ENCODE measurements around the gene NOMO2.
"Not testable (repeated sequence)": the region's sequence is repeated elsewhere in the genome, so short reads cannot be mapped to it uniquely, and the experiment has no call there.

Gene NOMO2, protein sequence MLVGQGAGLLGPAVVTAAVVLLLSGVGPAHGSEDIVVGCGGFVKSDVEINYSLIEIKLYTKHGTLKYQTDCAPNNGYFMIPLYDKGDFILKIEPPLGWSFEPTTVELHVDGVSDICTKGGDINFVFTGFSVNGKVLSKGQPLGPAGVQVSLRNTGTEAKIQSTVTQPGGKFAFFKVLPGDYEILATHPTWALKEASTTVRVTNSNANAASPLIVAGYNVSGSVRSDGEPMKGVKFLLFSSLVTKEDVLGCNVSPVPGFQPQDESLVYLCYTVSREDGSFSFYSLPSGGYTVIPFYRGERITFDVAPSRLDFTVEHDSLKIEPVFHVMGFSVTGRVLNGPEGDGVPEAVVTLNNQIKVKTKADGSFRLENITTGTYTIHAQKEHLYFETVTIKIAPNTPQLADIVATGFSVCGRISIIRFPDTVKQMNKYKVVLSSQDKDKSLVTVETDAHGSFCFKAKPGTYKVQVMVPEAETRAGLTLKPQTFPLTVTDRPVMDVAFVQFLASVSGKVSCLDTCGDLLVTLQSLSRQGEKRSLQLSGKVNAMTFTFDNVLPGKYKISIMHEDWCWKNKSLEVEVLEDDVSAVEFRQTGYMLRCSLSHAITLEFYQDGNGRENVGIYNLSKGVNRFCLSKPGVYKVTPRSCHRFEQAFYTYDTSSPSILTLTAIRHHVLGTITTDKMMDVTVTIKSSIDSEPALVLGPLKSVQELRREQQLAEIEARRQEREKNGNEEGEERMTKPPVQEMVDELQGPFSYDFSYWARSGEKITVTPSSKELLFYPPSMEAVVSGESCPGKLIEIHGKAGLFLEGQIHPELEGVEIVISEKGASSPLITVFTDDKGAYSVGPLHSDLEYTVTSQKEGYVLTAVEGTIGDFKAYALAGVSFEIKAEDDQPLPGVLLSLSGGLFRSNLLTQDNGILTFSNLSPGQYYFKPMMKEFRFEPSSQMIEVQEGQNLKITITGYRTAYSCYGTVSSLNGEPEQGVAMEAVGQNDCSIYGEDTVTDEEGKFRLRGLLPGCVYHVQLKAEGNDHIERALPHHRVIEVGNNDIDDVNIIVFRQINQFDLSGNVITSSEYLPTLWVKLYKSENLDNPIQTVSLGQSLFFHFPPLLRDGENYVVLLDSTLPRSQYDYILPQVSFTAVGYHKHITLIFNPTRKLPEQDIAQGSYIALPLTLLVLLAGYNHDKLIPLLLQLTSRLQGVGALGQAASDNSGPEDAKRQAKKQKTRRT

DNA sequence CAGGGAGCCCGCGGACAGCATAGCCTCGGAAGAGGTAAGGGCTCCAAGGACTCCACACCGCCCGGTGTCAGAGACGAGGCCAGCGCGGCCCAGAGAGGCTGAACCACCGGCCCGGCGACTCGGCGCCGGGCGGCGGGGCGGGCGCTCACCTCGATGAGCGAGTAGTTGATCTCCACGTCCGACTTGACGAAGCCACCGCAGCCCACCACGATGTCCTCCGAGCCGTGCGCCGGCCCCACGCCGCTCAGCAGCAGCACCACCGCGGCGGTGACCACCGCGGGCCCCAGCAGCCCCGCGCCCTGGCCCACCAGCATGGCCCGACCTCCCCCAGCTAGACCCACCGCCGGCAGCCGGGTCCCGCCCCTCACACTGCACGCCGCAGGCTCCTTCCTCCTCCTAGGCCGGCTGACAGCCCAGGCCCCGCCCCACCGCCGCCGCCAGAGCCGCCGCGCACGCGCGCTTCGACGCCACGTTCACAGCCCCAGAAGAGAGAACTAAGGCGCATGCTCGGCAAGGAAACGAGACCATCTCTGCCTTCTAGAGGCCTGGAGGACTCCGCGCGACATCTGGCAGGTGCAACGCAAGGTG, at the start of gene NOMO2:
NOMO2 (minus strand) TSS at position 371 of the 588 bp plus-strand sequence; CDS start at position 314, 57 bp downstream.
- not testable (repeated sequence) for H3K4me1 ChIP-seq (ENCODE audit: insufficient read depth, low read length); H3K9me3 ChIP-seq (ENCODE audit: insufficient read depth, low read depth, low read length); H3K27ac ChIP-seq (ENCODE audit: low read length); H3K36me3 ChIP-seq (ENCODE audit: insufficient read depth, low read depth, low read length); H3K27me3 ChIP-seq (ENCODE audit: insufficient read depth, low read length)
- H3K4me3 ChIP-seq (ENCODE audit: low read length): peak within 1 kb of the TSS; percentile 61
- peak within 1 kb of the TSS; percentile 53; the same call in 1 of the 2 replicates for H3K9ac ChIP-seq (ENCODE audit: low read depth, low read length)

DNA sequence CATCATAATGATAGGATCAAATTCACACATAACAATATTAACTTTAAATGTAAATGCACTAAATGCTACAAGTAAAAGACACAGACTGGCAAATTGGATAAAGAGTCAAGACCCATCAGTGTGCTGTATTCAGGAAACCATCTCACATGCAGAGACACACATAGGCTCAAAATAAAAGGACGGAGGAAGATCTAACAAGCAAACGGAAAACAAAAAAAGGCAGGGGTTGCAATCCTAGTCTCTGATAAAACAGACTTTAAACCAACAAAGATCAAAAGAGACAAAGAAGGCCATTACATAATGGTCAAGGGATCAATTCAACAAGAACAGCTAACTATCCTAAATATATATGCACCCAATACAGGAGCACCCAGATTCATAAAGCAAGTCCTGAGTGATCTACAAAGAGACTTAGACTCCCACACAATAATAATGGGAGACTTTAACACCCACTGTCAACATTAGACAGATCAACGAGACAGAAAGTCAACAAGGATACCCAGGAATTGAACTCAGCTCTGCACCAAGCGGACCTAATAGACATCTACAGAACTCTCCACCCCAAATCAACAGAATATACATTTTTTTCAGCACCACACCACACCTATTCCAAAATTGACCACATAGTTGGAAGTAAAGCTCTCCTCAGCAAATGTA, 48.4 kb upstream of the NOMO2 start:
- H3K9me3 ChIP-seq (ENCODE audit: insufficient read depth, low read depth, low read length); H3K4me1 ChIP-seq (ENCODE audit: insufficient read depth, low read length); H3K27me3 ChIP-seq (ENCODE audit: insufficient read depth, low read length); H3K4me3 ChIP-seq (ENCODE audit: low read length); H3K9ac ChIP-seq (ENCODE audit: low read depth, low read length); H3K27ac ChIP-seq (ENCODE audit: low read length); H3K36me3 ChIP-seq (ENCODE audit: insufficient read depth, low read depth, low read length): not testable (repeated sequence)

DNA sequence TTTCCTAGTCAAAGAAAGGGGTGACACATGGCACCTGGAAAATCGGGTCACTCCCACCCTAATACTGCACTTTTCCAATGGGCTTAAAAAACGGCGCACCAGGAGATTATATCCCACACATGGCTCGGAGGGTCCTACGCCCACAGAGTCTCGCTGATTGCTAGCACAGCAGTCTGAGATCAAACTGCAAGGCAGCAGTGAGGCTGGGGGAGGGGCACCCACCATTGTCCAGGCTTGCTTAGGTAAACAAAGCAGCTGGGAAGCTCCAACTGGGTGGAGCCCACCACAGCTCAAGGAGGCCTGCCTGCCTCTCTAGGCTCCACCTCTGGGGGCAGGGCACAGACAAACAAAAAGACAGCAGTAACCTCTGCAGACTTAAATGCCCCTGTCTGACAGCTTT, 46.4 kb upstream of the NOMO2 start:
- not testable (repeated sequence) for H3K27me3 ChIP-seq (ENCODE audit: insufficient read depth, low read length); H3K4me3 ChIP-seq (ENCODE audit: low read length); H3K4me1 ChIP-seq (ENCODE audit: insufficient read depth, low read length); H3K27ac ChIP-seq (ENCODE audit: low read length); H3K9ac ChIP-seq (ENCODE audit: low read depth, low read length); H3K9me3 ChIP-seq (ENCODE audit: insufficient read depth, low read depth, low read length); H3K36me3 ChIP-seq (ENCODE audit: insufficient read depth, low read depth, low read length)

DNA sequence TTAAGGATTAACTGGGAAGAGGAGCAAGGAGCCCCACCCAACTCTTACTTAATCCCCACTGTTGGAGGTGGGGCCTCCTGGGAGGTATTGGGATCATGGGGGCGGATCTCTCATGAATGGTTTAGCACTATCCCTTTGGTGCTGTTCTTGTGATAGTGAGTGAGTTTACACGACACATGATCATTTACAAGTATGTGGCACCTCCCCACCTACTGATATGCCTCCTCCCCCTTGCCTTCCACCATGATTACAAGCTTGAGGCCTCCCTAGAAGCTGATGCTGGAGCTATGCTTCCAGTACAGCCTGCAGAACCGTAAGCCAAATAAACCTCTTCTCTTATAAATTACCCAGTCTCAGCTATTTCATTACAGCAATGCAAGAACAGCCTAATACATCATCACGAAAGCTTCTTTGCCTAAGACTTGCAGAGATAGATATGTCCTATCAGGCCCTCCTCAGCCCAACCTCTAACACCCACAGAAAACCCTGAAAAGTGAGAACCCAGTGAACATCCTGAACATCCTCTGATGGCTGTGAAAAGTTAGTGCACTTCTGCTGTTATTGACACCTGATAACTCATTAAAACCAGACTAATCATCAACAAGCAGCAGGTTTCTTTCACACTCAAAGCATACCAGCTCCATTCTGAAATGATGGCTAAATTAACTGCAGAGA, 41.8 kb upstream of the NOMO2 start:
- not testable (repeated sequence) for H3K27ac ChIP-seq (ENCODE audit: low read length); H3K36me3 ChIP-seq (ENCODE audit: insufficient read depth, low read depth, low read length); H3K27me3 ChIP-seq (ENCODE audit: insufficient read depth, low read length); H3K4me3 ChIP-seq (ENCODE audit: low read length); H3K9ac ChIP-seq (ENCODE audit: low read depth, low read length); H3K9me3 ChIP-seq (ENCODE audit: insufficient read depth, low read depth, low read length); H3K4me1 ChIP-seq (ENCODE audit: insufficient read depth, low read length)

DNA sequence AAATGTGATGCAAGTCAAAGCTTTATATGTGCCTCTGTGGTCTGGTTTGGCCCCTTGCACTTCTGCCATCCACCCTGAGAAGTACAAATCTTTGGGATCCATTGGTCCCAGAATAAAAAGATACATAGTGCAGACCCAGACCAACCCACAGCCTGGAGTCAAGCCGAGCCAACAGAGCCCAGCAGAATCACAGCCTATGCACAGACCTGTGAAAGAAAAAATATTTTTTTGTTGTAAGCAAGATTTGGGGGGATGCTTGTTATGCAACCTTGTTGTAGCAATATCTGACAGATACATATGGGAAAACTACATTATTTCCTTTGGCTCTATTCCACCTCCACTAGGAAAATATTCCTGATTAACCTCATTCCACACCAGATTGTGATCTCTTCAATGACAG, 36.7 kb upstream of the NOMO2 start:
- not testable (repeated sequence) for H3K9me3 ChIP-seq (ENCODE audit: insufficient read depth, low read depth, low read length); H3K27me3 ChIP-seq (ENCODE audit: insufficient read depth, low read length); H3K36me3 ChIP-seq (ENCODE audit: insufficient read depth, low read depth, low read length); H3K27ac ChIP-seq (ENCODE audit: low read length); H3K9ac ChIP-seq (ENCODE audit: low read depth, low read length); H3K4me3 ChIP-seq (ENCODE audit: low read length); H3K4me1 ChIP-seq (ENCODE audit: insufficient read depth, low read length)

DNA sequence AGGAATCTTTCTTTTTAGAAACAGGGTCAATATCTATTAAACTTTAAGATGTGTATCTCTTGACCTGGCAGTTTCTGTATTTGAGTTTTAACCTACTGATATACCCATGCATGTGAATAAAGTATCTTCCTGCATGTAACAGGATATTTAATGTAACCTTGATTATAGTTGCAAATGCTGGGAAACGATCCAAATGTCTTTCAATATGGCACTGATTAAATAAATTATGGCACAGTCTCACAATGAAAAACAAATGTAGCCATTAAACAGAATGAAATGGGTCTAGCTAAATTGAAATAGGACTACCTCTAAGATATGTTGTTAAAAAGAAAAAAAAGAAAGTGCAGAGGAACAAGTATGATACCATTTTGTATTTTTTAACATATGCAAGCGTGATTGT, 35.8 kb upstream of the NOMO2 start:
- not testable (repeated sequence) for H3K36me3 ChIP-seq (ENCODE audit: insufficient read depth, low read depth, low read length); H3K4me3 ChIP-seq (ENCODE audit: low read length); H3K9ac ChIP-seq (ENCODE audit: low read depth, low read length); H3K4me1 ChIP-seq (ENCODE audit: insufficient read depth, low read length); H3K9me3 ChIP-seq (ENCODE audit: insufficient read depth, low read depth, low read length); H3K27ac ChIP-seq (ENCODE audit: low read length); H3K27me3 ChIP-seq (ENCODE audit: insufficient read depth, low read length)

DNA sequence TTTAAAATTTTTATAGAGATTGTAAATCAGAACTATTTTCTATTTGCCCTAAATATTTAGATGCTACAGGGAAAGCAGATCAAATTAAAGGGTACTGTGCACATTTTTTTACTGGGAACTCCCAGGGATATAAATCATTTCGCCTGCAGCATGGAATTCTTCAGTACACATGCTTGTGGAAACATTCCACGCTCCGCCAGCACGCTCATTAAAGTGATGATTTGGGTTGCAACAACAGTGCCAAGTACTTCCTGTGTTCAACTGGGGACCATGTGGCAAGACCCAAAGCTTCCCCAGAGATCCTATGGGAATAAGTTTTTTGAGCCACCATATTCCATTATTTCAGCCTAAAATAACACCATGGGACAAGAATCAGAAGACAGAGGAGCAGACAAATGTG, 35.4 kb upstream of the NOMO2 start:
- H3K36me3 ChIP-seq (ENCODE audit: insufficient read depth, low read depth, low read length); H3K4me1 ChIP-seq (ENCODE audit: insufficient read depth, low read length); H3K4me3 ChIP-seq (ENCODE audit: low read length); H3K9ac ChIP-seq (ENCODE audit: low read depth, low read length); H3K27ac ChIP-seq (ENCODE audit: low read length); H3K27me3 ChIP-seq (ENCODE audit: insufficient read depth, low read length); H3K9me3 ChIP-seq (ENCODE audit: insufficient read depth, low read depth, low read length): not testable (repeated sequence)

DNA sequence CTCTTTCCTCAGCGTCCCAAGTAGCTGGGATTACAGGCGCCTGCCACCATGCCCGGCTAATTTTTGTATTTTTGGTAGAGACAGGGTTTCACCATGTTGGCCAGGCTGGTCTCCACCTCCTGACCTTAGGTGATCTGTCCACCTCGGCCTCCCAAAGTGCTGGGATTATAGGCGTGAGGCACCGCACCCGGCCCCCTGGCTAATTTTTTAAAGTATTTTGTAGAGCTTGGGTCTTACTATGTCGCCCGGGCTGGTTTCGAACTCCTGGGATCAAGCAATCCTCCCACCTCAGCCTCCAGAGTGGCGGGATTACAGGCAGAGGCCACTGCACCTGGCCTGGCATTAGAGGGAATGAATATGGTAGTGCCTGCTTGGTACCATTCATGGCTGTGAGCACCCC, 33.9 kb upstream of the NOMO2 start:
- H3K4me1 ChIP-seq (ENCODE audit: insufficient read depth, low read length); H3K9me3 ChIP-seq (ENCODE audit: insufficient read depth, low read depth, low read length); H3K27ac ChIP-seq (ENCODE audit: low read length); H3K4me3 ChIP-seq (ENCODE audit: low read length); H3K36me3 ChIP-seq (ENCODE audit: insufficient read depth, low read depth, low read length); H3K9ac ChIP-seq (ENCODE audit: low read depth, low read length); H3K27me3 ChIP-seq (ENCODE audit: insufficient read depth, low read length): not testable (repeated sequence)

DNA sequence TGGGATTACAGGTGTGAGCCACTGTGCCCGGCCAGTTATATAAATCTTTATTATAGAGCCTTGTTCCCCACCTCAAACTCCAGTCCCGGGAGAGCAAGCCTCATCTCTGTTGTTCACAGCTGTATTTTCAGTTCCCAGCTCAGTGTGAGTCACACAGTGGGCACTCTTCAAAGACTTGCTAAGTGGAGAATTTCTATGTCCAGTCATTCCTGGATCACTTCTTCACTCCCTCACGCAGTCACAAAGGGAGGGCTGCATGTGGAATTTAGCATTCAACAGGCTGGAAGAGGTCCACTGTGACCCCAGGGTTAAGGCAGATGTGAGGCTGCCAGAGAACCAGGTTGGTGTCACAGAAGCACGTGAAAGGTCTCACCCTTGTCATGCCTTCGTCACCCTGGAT, 33.0 kb upstream of the NOMO2 start:
- not testable (repeated sequence) for H3K9me3 ChIP-seq (ENCODE audit: insufficient read depth, low read depth, low read length); H3K4me3 ChIP-seq (ENCODE audit: low read length); H3K27ac ChIP-seq (ENCODE audit: low read length); H3K9ac ChIP-seq (ENCODE audit: low read depth, low read length); H3K4me1 ChIP-seq (ENCODE audit: insufficient read depth, low read length); H3K36me3 ChIP-seq (ENCODE audit: insufficient read depth, low read depth, low read length); H3K27me3 ChIP-seq (ENCODE audit: insufficient read depth, low read length)

DNA sequence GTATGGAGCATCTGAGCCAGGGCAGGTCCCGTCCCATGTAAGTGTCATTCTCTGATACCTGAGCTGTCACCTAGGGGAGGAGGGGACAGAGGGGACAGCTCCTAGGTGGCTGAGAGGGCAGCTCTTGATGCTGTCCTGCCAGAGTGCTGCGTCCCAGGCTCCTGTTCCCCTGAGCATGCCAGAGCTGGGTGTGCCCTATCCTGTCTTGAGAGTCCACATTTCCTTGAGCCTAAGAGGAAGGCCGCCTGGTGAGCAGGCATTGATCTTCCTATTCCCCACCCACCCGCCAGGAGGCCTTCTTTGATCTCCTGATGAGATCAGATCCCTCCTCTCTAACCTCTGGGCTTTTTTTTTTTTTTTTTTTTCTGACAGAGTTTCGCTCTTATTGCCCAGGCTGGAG, 32.0 kb upstream of the NOMO2 start:
- H3K4me1 ChIP-seq (ENCODE audit: insufficient read depth, low read length); H3K4me3 ChIP-seq (ENCODE audit: low read length); H3K27me3 ChIP-seq (ENCODE audit: insufficient read depth, low read length); H3K9ac ChIP-seq (ENCODE audit: low read depth, low read length); H3K36me3 ChIP-seq (ENCODE audit: insufficient read depth, low read depth, low read length); H3K27ac ChIP-seq (ENCODE audit: low read length); H3K9me3 ChIP-seq (ENCODE audit: insufficient read depth, low read depth, low read length): not testable (repeated sequence)

DNA sequence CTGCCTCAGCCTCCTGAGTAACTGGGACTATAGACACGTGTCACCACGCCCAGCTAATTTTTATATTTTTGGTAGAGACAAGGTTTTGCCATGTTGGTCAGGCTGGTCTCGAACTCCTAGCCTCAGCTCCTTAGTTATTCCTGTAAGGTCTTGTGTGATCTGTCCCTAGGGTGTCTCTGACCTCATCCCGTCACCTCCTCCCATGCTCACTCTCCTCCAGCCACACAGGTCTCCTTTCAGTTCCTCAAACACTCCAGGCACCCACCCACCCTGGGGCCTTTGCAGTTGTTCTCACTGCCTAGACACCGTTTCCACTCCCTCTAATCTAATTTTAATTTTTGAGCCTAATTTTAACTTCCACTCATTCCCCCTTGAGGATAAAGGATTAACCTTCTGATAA, 31.1 kb upstream of the NOMO2 start:
- not testable (repeated sequence) for H3K36me3 ChIP-seq (ENCODE audit: insufficient read depth, low read depth, low read length); H3K4me1 ChIP-seq (ENCODE audit: insufficient read depth, low read length); H3K9me3 ChIP-seq (ENCODE audit: insufficient read depth, low read depth, low read length); H3K9ac ChIP-seq (ENCODE audit: low read depth, low read length); H3K27ac ChIP-seq (ENCODE audit: low read length); H3K4me3 ChIP-seq (ENCODE audit: low read length); H3K27me3 ChIP-seq (ENCODE audit: insufficient read depth, low read length)
